ENCODE data around the gene METTL18.
"Not testable (repeated sequence)": the region's sequence is repeated elsewhere in the genome, so short reads cannot be mapped to it uniquely, and the experiment has no call there.

The METTL18 gene

GRCh38 chr1:169794530-169795416 lies at the start of gene METTL18:
Gene METTL18 (minus strand): TSS chr1:169794907. CDS start chr1:169793695, 1,212 bp downstream.
- H3K4me3 Mint-ChIP-seq, result peak within 1 kb of the TSS; percentile 93
- H3K36me3 Mint-ChIP-seq, result peaks cover 13% of the 10 kb centered on the region
- ATAC-seq (ENCODE audit: low read depth), result peak; percentile 99
- H3K27ac Mint-ChIP-seq, result peak within 1 kb of the TSS; percentile 91
- DNase-seq (ENCODE audit: low spot score in 2 of 2), result peak; percentile 85 to 88
- H3K4me1 Mint-ChIP-seq, result peaks cover 27% of the 10 kb centered on the region
- H3K27me3 Mint-ChIP-seq, result no peaks in the 10 kb centered on the region
- no peaks in the 10 kb centered on the region for H3K9me3 Mint-ChIP-seq

- ATAC-seq (ENCODE audit: low read depth) (no peak), DNase-seq (ENCODE audit: low spot score in 2 of 2) (no peak)
- H3K27me3 Mint-ChIP-seq, result no peaks in the 10 kb centered on the region
- H3K4me1 Mint-ChIP-seq, result peaks cover 3% of the 10 kb centered on the region
- no peak overlapping the region for H3K27ac Mint-ChIP-seq
- peaks cover 18% of the 10 kb centered on the region for H3K9me3 Mint-ChIP-seq
- no peak overlapping the region for H3K4me3 Mint-ChIP-seq
- H3K36me3 Mint-ChIP-seq, result peaks cover 35% of the 10 kb centered on the region
These were observed 44.2 kb upstream of the METTL18 start for GRCh38 chr1:169838942-169839341.

GRCh38 chr1:169836198-169836597 lies 41.5 kb upstream of the METTL18 start:
- peaks cover 16% of the 10 kb centered on the region for H3K9me3 Mint-ChIP-seq
- no peak overlapping the region for H3K27ac Mint-ChIP-seq
- no peak for DNase-seq (ENCODE audit: low spot score in 2 of 2)
- no peaks in the 10 kb centered on the region for H3K27me3 Mint-ChIP-seq
- peaks cover 31% of the 10 kb centered on the region for H3K36me3 Mint-ChIP-seq
- H3K4me1 Mint-ChIP-seq, result peaks cover 3% of the 10 kb centered on the region
- H3K4me3 Mint-ChIP-seq, result no peak overlapping the region
- no peak for ATAC-seq (ENCODE audit: low read depth)

- no peaks in the 10 kb centered on the region for H3K27me3 Mint-ChIP-seq
- no peak overlapping the region for H3K27ac Mint-ChIP-seq
- peaks cover 3% of the 10 kb centered on the region for H3K4me1 Mint-ChIP-seq
- DNase-seq (ENCODE audit: low spot score in 2 of 2) (no peak), ATAC-seq (ENCODE audit: low read depth) (no peak)
- peaks cover 28% of the 10 kb centered on the region for H3K36me3 Mint-ChIP-seq
- no peak overlapping the region for H3K4me3 Mint-ChIP-seq
- H3K9me3 Mint-ChIP-seq, result peaks cover 13% of the 10 kb centered on the region
These were observed 40.9 kb upstream of the METTL18 start for GRCh38 chr1:169835647-169836046.

- no peak overlapping the region for H3K4me3 Mint-ChIP-seq
- DNase-seq (ENCODE audit: low spot score in 2 of 2) (no peak), ATAC-seq (ENCODE audit: low read depth) (peak; percentile 43)
- H3K36me3 Mint-ChIP-seq, result peaks cover 24% of the 10 kb centered on the region
- H3K9me3 Mint-ChIP-seq, result peaks cover 8% of the 10 kb centered on the region
- H3K27ac Mint-ChIP-seq, result no peak overlapping the region
- H3K27me3 Mint-ChIP-seq, result no peaks in the 10 kb centered on the region
- peaks cover 3% of the 10 kb centered on the region for H3K4me1 Mint-ChIP-seq
These were observed 40.2 kb upstream of the METTL18 start for GRCh38 chr1:169834869-169835268.

- Mint-ChIP-seq H3K36me3 (peaks cover 13% of the 10 kb centered on the region), H3K9me3 (peaks cover 2% of the 10 kb centered on the region), H3K4me3 (no peak overlapping the region), H3K27me3 (no peaks in the 10 kb centered on the region), H3K27ac (no peak overlapping the region), H3K4me1 (peaks cover 3% of the 10 kb centered on the region)
- no peak for DNase-seq (ENCODE audit: low spot score in 2 of 2)
- no peak for ATAC-seq (ENCODE audit: low read depth)
These were observed 38.6 kb upstream of the METTL18 start for GRCh38 chr1:169833179-169833901.

- Mint-ChIP-seq H3K27me3 (no peaks in the 10 kb centered on the region), H3K9me3 (no peaks in the 10 kb centered on the region), H3K4me3 (no peak overlapping the region), H3K27ac (no peak overlapping the region), H3K4me1 (peaks cover under 1% of the 10 kb centered on the region), H3K36me3 (peaks cover 20% of the 10 kb centered on the region)
- ATAC-seq (ENCODE audit: low read depth) (no peak), DNase-seq (ENCODE audit: low spot score in 2 of 2) (no peak)
These were observed 35.0 kb upstream of the METTL18 start for GRCh38 chr1:169829671-169830070.

GRCh38 chr1:169824153-169824552 lies 29.4 kb upstream of the METTL18 start:
- Mint-ChIP-seq H3K27me3 (no peaks in the 10 kb centered on the region), H3K9me3 (no peaks in the 10 kb centered on the region), H3K4me3 (no peak overlapping the region), H3K36me3 (peaks cover 17% of the 10 kb centered on the region), H3K27ac (no peak overlapping the region), H3K4me1 (no peaks in the 10 kb centered on the region)
- ATAC-seq (ENCODE audit: low read depth), result no peak
- no peak for DNase-seq (ENCODE audit: low spot score in 2 of 2)

GRCh38 chr1:169821500-169821899 lies 26.8 kb upstream of the METTL18 start:
- H3K4me1 Mint-ChIP-seq, result no peaks in the 10 kb centered on the region
- H3K9me3 Mint-ChIP-seq, result no peaks in the 10 kb centered on the region
- no peak for ATAC-seq (ENCODE audit: low read depth)
- DNase-seq (ENCODE audit: low spot score in 2 of 2), result no peak
- H3K27me3 Mint-ChIP-seq, result no peaks in the 10 kb centered on the region
- peaks cover 14% of the 10 kb centered on the region for H3K36me3 Mint-ChIP-seq
- no peak overlapping the region for H3K4me3 Mint-ChIP-seq
- no peak overlapping the region for H3K27ac Mint-ChIP-seq

GRCh38 chr1:169816617-169817016 lies 21.9 kb upstream of the METTL18 start:
- Mint-ChIP-seq H3K36me3 (peaks cover 5% of the 10 kb centered on the region), H3K4me1 (no peaks in the 10 kb centered on the region), H3K27me3 (no peaks in the 10 kb centered on the region), H3K27ac (no peak overlapping the region), H3K9me3 (no peaks in the 10 kb centered on the region), H3K4me3 (no peak overlapping the region)
- DNase-seq (ENCODE audit: low spot score in 2 of 2) (no peak), ATAC-seq (ENCODE audit: low read depth) (no peak)

- Mint-ChIP-seq H3K27me3 (no peaks in the 10 kb centered on the region), H3K36me3 (peaks cover 5% of the 10 kb centered on the region), H3K27ac (no peak overlapping the region), H3K4me3 (no peak overlapping the region), H3K9me3 (no peaks in the 10 kb centered on the region), H3K4me1 (no peaks in the 10 kb centered on the region)
- no peak for DNase-seq (ENCODE audit: low spot score in 2 of 2)
- ATAC-seq (ENCODE audit: low read depth), result no peak
These were observed 19.6 kb upstream of the METTL18 start for GRCh38 chr1:169814265-169814664.

- H3K27ac Mint-ChIP-seq, result no peak overlapping the region
- ATAC-seq (ENCODE audit: low read depth) (no peak), DNase-seq (ENCODE audit: low spot score in 2 of 2) (no peak)
- H3K27me3 Mint-ChIP-seq, result no peaks in the 10 kb centered on the region
- peaks cover 4% of the 10 kb centered on the region for H3K36me3 Mint-ChIP-seq
- no peak overlapping the region for H3K4me3 Mint-ChIP-seq
- no peaks in the 10 kb centered on the region for H3K4me1 Mint-ChIP-seq
- no peaks in the 10 kb centered on the region for H3K9me3 Mint-ChIP-seq
These were observed 17.4 kb upstream of the METTL18 start for GRCh38 chr1:169812131-169812530.

- not testable (repeated sequence) for H3K4me3 Mint-ChIP-seq; H3K4me1 Mint-ChIP-seq; DNase-seq (ENCODE audit: low spot score in 2 of 2); H3K27me3 Mint-ChIP-seq; H3K27ac Mint-ChIP-seq; H3K9me3 Mint-ChIP-seq; ATAC-seq (ENCODE audit: low read depth); H3K36me3 Mint-ChIP-seq
These were observed 16.8 kb upstream of the METTL18 start for GRCh38 chr1:169811418-169812035.
